HG02981 (cell line): ENCODE results near the gene PAQR3.

Experiments
- ATAC-seq: cut with Tn5 transposase; IDR thresholded peaks from one replicate; pipeline ENCODE4 v1.9.1; 2021; ENCODE audit warnings: mild to moderate bottlenecking, moderate library complexity; ENCODE audit not compliant: unreplicated experiment

Gene PAQR3

DNA sequence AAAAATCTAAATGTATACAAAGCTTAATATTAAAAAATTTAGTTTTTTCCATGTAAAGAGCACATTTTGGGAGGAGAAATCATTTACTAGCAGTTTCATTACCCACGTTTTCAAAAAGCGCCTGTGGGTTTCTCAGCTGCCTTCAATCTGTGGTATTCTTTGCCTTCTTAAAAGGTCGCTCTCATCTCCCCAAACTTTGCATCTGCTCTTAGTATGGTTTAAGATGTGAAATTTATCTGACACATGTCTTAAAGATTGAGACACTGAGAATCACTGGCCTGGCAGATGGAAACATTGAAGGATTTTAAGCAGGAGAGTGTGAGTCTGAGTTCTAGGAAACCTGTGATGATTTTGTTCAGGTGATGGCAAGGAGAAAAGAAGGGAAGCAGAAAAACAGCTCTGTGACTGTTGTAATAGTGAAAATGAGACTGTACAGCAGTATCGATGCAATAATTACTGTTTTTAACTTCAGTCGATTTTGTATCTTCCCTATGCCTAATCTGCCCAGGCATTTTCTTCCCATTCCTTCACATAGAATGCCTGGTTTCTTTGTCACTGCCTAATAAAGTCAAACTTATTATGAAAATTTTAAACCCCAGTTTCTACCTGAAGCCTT, 75.9 kb downstream of the PAQR3 start:
- ATAC-seq: no peak

DNA sequence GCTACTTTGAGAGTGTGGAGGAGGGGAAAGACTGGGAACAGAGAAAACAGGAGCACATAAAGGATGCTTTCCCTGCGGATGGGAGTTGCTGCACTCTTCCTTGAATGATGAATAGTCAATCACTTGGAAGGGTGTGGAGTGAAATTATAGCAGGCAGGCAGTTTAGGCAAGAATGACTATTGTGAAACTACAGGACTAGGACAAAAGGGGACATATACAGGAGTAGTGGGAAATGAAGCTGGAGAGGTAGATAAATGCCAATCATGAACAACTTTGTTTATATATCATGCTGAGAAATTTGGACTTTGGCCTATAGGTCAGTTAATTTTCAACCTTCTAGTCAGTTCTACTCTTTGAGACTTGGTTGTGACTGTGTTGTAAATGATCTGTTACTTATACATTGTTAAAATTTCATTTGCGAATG, 76.9 kb downstream of the PAQR3 start:
- ATAC-seq: no peak
